HG03457 (cell line): Measurements from ENCODE around the gene MYO1A.
"Not testable (repeated sequence)": the region's sequence is repeated elsewhere in the genome, so short reads cannot be mapped to it uniquely, and the experiment has no call there.

Experiments used
- ATAC-seq: cut with Tn5 transposase; IDR thresholded peaks from one replicate; pipeline ENCODE4 v1.9.1; 2021; ENCODE audit warnings: moderate number of reproducible peaks; ENCODE audit not compliant: unreplicated experiment

The MYO1A gene

DNA sequence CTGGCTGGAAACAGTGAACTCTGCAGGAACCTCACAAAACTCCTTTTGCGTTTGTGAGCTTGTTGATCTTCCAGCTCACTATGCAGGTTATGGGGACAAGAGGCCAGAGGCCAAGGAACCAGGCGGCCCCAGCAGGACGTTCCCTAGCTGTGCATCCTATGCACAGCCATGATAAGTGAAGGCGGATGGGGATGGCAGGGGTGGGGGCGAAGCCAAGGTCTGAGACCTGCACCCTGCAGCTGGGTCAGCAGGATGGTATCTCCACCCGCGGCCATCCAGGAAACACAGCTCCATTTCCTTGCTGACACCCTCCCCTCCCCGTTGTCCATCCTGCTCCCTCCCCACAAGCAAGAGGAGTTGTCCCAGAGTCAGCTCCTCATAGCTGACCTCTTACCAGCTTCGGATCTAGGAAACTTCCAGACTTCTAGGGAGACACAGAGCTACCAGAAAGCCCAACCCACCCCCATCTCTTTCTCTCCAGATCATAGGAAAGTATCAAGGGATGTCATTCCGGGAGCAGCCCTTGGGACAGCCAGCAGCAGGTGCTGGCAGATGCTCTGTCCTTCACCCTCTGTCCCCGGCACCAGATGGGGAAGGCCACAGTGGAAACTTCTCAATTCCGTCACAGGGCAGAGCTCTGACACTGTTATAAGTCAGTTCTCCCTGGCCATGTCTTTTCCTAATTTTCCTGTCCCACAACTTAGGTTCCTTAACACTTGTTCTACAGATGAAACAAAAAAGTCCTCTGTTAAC, 53.0 kb downstream of the MYO1A start:
- ATAC-seq, result no peak

DNA sequence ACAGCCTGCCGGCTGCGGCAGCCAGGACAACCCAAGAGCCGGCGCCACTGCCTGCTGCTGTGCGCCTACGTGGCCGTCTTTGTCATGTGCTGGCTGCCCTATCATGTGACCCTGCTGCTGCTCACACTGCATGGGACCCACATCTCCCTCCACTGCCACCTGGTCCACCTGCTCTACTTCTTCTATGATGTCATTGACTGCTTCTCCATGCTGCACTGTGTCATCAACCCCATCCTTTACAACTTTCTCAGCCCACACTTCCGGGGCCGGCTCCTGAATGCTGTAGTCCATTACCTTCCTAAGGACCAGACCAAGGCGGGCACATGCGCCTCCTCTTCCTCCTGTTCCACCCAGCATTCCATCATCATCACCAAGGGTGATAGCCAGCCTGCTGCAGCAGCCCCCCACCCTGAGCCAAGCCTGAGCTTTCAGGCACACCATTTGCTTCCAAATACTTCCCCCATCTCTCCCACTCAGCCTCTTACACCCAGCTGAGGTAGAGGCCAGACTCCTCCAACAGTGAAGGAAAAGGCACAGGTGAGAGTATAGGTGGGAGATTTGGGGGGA, 53.9 kb downstream of the MYO1A start:
- ATAC-seq, result no peak

DNA sequence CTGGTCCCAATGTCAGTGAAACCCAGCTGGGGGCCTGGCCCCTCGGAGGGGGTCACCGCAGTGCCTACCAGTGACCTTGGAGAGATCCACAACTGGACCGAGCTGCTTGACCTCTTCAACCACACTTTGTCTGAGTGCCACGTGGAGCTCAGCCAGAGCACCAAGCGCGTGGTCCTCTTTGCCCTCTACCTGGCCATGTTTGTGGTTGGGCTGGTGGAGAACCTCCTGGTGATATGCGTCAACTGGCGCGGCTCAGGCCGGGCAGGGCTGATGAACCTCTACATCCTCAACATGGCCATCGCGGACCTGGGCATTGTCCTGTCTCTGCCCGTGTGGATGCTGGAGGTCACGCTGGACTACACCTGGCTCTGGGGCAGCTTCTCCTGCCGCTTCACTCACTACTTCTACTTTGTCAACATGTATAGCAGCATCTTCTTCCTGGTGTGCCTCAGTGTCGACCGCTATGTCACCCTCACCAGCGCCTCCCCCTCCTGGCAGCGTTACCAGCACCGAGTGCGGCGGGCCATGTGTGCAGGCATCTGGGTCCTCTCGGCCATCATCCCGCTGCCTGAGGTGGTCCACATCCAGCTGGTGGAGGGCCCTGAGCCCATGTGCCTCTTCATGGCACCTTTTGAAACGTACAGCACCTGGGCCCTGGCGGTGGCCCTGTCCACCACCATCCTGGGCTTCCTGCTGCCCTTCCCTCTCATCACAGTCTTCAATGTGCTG, 54.6 kb downstream of the MYO1A start:
- ATAC-seq, result no peak

DNA sequence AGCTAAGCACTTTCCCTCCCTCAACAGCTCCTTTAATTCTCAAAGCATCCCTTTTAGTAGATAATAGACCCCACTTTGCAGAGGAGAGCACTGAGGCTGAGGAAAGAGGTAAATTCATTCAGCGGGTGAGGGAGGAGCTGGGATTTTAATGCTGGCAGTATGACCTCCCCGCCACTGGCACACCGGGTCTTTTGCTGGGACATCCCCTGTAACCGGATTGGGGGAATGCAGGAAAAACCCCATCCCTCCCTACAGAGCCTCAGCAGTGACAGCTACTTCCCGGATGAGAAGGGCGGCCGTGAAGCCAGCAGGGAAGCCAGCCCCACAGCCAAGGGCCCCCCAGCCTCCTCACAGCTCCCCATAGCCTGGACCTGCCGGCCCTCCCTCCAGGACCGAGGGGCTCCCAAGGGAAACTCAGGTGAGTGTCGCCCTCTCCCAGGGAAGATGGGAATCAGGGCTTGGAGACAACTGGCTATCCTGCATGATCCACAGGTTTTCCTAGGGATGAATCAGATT, 55.6 kb downstream of the MYO1A start:
- ATAC-seq, result no peak

DNA sequence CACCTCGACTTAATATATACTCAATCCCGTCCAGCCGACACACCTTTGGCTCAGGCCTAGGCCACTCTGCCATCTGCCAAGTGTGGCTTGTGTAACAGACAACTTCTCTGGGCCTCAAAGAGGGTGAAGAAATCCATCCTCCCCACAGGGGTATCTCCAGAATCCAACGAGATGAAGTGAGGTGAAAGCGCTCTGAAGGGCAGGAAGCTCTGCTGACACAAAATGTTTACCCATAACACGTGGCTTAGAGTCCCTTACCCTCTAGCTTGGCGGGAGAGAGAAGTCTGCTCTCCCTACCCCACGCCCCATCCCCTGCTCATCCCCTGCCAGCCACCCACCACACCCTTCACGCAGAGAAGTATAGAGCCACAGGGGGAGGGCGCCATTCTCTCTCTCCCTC, 56.6 kb downstream of the MYO1A start:
- no peak for ATAC-seq

DNA sequence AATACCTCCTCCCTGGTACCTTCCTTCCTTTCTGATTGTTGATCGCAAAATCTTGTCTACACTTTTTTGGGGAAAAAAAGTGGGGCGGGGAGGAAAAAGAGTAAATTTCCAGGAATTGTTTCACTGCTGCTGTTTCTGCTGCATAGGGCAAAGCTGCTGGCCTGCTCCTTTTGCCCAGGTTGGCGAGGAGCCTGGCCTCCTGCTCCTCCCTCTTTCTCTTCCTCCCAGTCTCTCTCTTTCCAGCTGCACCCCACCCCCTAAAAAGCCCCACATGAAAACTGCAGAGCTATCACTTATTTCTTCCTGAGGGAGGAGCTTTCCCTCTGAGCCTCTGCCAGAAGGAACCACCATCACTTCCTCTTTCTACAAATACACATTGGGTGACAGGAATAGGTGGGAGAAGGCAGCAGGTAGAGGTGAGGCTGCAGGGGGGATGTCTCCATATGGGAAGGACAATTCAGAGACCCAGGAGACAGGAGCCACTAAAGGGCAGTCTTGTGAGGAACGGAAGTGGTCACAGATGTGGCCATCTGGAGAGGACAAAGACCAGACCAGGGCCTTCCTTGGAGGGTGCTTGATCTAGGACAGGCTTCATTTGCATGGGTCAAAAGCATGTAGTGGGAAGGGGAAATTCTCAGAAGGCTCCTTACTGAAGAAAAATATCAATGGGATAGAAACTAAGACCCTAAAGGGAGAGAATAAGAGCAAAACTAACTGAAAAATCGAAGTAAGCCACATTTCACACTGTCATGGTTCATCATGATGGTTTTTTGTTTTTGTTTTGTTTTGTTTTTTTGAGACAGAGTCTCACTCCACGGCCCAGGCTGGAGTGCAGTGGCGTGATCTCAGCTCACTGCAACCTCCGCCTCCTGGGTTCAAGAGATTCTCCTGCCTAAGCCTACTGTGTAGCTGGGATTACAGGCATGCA, 58.3 kb downstream of the MYO1A start:
- no peak for ATAC-seq

DNA sequence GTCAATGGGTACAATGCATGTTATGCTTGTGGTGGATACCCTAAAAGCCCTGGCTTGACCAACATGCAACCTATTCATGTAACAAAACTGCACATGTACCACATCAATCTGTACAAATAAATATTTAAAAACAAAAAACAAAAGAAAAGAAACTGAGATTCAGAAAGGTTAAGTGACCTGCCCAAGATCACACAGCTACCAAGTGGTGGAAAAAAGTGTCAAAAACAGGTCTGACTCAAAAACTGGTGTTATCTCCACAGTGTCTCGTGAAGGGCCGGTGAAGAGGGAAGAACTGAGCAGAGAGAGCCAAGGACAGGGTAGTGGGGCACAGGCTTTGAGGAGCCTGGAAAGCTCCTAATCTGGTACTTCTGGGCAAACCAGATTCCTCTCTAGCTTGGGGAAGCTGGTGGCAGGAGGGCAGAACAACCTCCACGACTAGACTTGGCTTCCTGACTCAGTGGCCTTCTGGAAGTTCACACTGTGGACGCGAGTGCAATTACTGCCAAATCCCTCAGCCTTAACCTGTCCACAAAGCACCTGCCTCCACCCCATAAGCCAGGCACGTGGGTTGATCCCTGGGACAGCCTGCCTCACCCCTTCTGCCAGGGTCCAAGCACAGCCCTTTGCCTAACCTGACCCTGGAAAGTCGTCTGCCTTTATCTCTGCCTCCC, 59.1 kb downstream of the MYO1A start:
- ATAC-seq, result no peak

DNA sequence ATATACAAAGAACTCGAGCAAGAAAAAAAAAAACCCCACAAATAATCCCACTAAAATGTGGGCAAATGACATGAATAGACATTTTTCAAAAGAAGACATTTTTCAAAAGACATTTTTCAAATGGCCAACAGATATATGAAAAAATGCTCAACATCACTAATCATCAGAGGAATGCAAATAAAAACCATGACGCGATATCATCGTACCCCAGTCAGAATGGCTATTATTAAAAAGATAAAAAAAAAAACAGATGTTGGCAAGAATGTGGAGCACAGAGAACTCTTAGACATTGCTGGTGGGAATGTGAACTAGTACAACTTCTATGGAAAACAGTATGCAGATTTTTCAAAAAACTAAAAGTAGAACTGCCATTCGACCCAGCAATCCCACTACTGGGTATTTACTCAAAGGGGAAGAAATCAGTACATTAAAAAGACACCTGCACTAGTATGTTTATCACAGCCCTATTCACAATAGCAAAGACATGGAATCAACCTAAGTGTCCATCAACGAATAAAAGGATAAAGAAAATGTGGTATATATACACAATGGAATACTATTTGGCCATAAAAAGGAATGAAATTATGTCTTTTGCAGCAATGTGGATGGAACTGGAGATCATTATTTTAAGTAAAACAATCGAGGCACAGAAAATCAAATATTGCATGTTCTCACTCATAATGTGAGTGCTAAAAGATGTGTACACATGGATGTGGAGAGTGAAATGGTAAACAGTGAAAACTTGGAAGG, 59.9 kb downstream of the MYO1A start:
- no peak for ATAC-seq

DNA sequence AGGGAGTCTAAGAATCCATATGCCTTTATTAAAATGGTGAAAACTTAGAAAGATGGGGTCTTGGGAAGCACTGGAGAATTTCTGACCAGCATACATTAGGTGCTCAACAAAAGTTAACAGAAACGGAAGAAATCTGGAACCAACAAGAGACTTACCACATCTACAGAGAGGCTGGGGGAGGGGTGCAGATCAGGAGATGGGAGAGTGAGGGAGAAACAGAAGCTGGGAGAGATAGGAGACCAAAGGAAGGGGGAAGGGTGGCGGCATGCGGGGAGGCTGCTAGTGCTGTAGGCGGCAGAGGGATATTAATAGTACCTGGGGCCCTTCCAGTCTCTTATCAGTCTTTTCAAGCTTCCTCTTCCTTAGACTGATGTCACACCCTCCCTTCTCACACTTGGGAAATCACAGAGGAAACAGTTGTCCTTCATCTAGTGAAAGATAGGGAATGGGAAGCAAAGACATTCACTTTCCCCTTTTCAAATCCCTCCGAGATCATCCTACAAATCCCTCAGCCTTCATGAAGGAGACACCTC, 61.7 kb downstream of the MYO1A start:
- no peak for ATAC-seq

DNA sequence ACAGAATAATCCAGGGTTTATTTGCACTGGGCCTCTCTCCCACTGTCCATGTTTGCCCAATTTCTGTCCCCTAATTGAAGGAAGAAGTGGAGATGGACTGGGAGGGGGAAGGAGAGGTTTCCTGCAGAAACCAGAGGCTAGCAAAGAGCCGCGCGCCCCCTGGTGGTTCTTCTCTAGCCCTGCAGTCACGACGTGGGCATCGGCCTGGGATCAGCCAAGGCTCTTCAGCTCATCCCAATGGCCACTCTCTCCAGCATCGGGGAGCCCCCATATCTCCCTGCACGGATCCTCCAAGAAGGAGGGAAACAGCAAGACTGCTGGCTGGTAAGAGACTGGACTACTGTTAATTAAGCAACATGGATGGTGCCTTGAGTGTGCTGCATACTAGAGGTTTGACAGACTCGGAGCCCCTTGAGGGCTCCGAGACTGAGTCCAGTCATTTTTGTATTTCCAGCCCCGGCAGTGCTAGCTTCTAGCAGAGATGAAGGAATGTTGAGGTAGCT, 62.3 kb downstream of the MYO1A start:
- no peak for ATAC-seq

DNA sequence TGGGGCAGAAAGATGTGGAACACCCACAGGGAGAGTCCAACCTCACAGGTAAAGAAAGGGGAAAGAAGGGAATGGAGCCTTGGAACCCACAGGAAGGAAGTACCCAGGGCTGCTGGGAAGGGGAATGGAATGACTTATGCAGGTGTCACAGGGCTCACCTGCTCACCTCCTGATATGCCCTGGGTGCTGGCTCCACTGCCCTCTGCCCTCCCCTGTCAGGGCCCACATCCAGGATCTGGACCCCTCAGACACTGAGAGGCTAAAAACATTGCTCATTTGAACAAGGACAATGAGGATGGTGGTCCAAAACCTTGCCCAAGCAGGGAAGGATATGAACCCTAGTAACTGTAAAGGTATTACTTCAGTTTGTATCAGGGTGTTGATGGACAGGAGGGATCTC, 62.9 kb downstream of the MYO1A start:
- no peak for ATAC-seq

DNA sequence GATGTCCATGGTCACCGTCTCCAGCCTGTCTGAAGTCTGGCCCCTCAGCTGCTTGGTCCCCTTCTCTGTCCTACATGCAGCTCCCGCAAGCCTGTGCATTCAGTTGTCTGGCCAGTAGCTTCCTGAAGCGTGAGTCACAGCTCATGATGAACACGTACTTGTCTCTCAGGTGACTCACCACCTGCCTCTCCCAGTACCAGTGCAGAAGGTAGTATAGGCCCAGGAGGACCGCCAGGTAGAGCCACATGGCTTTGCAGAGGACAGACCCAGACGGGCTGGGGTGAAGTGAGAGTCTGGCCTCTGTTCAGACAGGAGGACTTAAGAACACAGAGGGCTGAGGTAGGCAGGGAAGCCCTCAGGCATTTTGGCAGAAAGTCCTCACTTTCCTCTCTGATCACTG, 64.2 kb downstream of the MYO1A start:
- not testable (repeated sequence) for ATAC-seq

DNA sequence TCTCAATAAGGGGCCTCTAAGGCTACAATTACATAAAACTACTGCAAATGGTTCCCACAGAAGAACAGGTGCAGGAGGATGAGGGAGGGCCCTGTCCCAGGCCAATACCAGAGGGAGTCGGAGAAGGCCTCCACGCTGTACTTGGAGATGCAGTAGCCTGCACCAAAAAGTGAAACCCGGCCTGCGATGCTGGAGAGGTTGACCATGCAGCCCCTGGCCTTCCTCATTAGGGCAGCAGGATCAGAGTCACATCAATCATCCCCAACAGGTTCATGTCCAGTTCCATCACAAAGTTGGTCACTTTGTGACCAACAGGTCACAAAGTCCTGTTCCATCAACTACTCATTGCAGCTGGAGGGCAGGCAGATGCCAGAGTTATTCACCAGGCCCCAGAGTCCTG, 66.5 kb downstream of the MYO1A start:
- no peak for ATAC-seq

DNA sequence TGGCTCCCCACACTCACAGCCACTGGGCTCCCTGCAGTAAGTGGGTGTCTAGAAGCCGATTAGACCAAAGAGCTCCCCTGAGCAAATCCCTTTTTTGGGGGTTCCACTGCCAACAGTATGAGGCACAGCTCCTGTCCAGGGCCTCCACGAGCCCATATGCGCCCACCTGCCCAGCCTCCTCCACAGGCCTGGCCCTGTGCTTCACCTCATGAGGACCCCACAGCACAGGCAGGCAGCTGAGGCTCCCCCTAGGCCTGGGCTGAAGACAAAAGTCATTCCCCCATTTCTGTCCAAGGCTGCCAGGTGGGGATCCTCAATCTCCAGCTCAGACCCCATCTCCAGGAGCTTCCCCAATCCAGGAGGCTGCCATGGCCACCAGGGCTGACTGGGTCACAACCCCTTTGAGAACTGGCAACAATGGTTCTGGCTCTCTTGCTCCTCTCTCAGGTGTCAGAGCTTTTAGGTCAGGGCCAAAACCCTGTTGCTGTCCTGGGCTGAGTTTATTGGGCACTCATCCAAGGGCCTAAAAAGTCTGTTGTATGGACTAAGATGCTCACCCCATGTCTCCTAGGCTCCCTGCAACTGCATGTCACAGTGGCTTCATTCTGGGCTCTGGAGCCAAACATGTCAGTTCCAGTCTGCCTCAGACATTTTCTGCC, 67.2 kb downstream of the MYO1A start:
- not testable (repeated sequence) for ATAC-seq

DNA sequence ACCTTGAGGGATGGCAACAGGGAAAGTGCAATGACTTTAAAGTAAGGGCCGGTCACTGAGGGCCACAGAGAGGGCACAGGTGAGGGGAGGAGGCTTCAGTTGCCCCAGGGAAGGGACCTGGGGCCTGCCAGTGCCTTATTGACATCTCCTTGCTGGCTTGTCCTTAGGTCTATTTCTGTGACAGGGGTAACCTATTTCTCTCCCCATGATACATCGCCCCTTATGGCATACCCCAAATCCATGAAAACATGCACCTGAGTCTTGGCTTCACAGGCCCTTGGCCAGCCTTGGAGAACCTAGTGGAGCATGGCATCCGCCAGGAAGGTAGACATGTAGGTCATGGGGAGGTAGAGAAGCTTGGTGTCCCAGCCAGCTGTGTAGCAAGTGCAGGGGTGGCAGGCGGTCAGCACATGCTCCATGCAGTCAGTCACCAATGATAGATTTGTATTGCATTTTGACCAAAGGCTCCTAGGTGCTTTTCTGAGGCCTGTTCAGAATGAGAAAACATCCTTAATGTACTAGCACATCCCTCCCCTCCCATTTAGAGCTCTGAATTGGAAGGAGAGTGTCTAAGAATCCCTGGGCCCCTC, 68.9 kb downstream of the MYO1A start:
- no peak for ATAC-seq

DNA sequence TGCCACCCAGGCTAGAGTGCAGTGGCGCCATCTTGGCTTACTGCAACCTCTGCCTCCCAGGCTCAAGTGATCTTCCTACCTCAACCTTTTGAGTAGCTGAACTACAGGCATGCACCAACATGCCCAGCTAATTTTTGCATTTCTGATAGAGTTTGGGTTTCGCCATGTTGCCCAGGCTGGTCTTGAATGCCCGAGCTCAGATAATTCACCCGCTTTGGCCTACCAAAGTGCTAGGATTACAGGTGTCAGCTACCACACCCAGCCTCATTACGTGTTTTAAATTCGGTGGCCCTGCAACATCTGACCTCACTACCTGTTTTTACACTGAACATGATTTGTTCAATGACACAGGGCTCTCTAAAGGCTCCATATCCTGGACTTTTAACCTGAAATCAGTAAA, 69.7 kb downstream of the MYO1A start:
- no peak for ATAC-seq

DNA sequence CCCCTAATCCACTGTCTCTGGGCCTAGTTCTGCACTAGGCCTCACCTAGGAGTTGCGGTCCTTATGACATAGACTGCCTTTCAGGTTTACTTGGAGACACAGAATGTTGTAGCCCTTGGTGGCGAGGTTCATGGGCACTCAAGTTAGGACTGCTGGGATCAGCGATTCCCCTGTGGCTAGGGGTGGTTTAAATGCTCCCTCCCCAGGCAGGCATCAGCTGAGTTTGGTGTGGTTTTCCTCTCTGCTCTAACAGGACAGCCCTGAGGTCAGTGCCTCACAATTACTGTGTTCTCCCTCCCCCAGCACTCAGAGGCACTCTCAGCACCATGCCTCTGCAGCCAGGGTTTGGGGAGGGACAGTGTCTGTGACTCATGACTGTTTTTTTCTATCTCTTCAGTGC, 70.3 kb downstream of the MYO1A start:
- ATAC-seq, result no peak
